OCI-LY3 (cell line): Measurements from ENCODE around the gene LZTS2.

Experiments
- CTCF ChIP-seq: fragments of 200-600, 300-600 bp; sonication (generic); IDR thresholded peaks from 2 replicates; pipeline ENCODE4 v1.5.1; 2014; ENCODE audit warnings: antibody characterized with exemption, low read length, low read depth
- EZH2phosphoT487 ChIP-seq: fragments of 200-600 bp; shearing (Covaris generic); IDR thresholded peaks from 2 replicates; pipeline ENCODE4 v1.6.1; 2018; ENCODE audit warnings: antibody characterized with exemption, mixed run types, low read depth

DNA sequence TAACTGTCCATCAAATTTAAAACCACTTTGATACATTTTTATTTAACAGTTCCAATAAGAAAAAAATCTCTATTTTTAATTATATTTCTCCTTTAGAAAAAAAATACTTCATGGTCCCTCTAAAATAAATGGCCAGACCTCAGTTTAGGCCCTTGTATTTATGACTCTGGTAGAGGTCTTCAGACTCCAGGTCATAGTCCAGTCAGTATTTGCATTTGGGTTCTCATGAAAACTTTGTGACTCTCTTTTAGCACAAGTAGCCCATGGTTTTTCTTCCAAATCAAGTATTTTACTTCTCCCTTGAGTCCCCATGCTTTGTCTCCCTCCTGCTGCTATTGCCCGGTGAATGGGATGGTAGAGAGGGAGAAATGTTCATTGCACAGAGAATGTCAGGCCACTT lies 35.8 kb upstream of the LZTS2 start:
- TF ChIP-seq CTCF (no peak), EZH2phosphoT487 (no peak)
